GM18511 (cell line): ENCODE data around the gene AGT.
"Not testable (repeated sequence)": the region's sequence is repeated elsewhere in the genome, so short reads cannot be mapped to it uniquely, and the experiment has no call there.

Experiments
- ATAC-seq: cut with Tn5 transposase; IDR thresholded peaks from one replicate; pipeline ENCODE4 v1.9.1; 2021; ENCODE audit warnings: mild to moderate bottlenecking, moderate library complexity; ENCODE audit not compliant: unreplicated experiment

The AGT gene

GRCh38 chr1:230745071-230745470 lies 31.1 kb upstream of the AGT start:
- no peak for ATAC-seq

- no peak for ATAC-seq
Measured at GRCh38 chr1:230744382-230744781, 30.5 kb upstream of the AGT start.

- ATAC-seq, result no peak
Measured at GRCh38 chr1:230743899-230744298, 30.0 kb upstream of the AGT start.

- no peak for ATAC-seq
Measured at GRCh38 chr1:230739564-230740290, 25.8 kb upstream of the AGT start.

- no peak for ATAC-seq
Measured at GRCh38 chr1:230737622-230738262, 23.8 kb upstream of the AGT start.

GRCh38 chr1:230735447-230735846 lies 21.5 kb upstream of the AGT start:
- ATAC-seq, result no peak

- ATAC-seq, result no peak
Measured at GRCh38 chr1:230730977-230731376, 17.1 kb upstream of the AGT start.

- ATAC-seq, result no peak
Measured at GRCh38 chr1:230728710-230729392, 14.9 kb upstream of the AGT start.

- no peak for ATAC-seq
Measured at GRCh38 chr1:230725256-230726012, 11.5 kb upstream of the AGT start.

- not testable (repeated sequence) for ATAC-seq
Measured at GRCh38 chr1:230721849-230722522, 8.1 kb upstream of the AGT start.

- no peak for ATAC-seq
Measured at GRCh38 chr1:230717251-230717650, 3.3 kb upstream of the AGT start.

- ATAC-seq, result not testable (repeated sequence)
Measured at GRCh38 chr1:230716453-230716852, 2.5 kb upstream of the AGT start.

GRCh38 chr1:230715510-230715909 lies 1.6 kb upstream of the AGT start:
- no peak for ATAC-seq

GRCh38 chr1:230713547-230713914 lies 391 bp downstream of the AGT start:
- ATAC-seq, result no peak

GRCh38 chr1:230713138-230713537 lies 784 bp downstream of the AGT start:
- no peak for ATAC-seq

- no peak for ATAC-seq
Measured at GRCh38 chr1:230712470-230712942, 1.4 kb downstream of the AGT start.

- ATAC-seq, result no peak
Measured at GRCh38 chr1:230711245-230711644, 2.7 kb downstream of the AGT start.

- ATAC-seq, result no peak
Measured at GRCh38 chr1:230710543-230710904, 3.4 kb downstream of the AGT start.

- no peak for ATAC-seq
Measured at GRCh38 chr1:230709619-230710542, 4.0 kb downstream of the AGT start.
